Aorta (tissue), 5 donors: ENCODE results near the gene ZBTB11. TPM values are rescaled to one million over a fixed set of nuclear protein-coding genes. Genes with fewer than 3 reads are reported as not detected.
"Not testable (repeated sequence)": the region's sequence is repeated elsewhere in the genome, so short reads cannot be mapped to it uniquely, and the experiment has no call there.

Experiments used
- ATAC-seq: fragments of 200-7000 bp; cut with Tn5 transposase; one replicate; pipeline ENCODE4 v1.9.1; 2022; ENCODE audit warnings: moderate library complexity; ENCODE audit not compliant: low FRiP score
- DNase-seq, 2 donors: peaks; one replicate each; pipeline ENCODE4 v3.0.0-alpha.2; 2020
- H3K27ac ChIP-seq, 2 donors: one replicate each; pipeline ENCODE4 v1.5.1; 2013; ENCODE audit warnings: low read length in 2 of 2, mild to moderate bottlenecking in 2 of 2, moderate library complexity in 2 of 2, control low read depth in 1 of 2, inconsistent platforms in 1 of 2, low read depth in 1 of 2
- H3K27me3 ChIP-seq, 2 donors: one replicate each; pipeline ENCODE4 v1.6.1; 2013; ENCODE audit warnings: control low read depth in 1 of 2, low read length in 1 of 2, mild to moderate bottlenecking in 1 of 2, moderate library complexity in 1 of 2; ENCODE audit not compliant: insufficient read depth in 2 of 2, control insufficient read depth in 1 of 2
- H3K36me3 ChIP-seq, 2 donors: one replicate each; pipeline ENCODE4 v1.6.1; 2013; ENCODE audit warnings: control low read depth in 1 of 2, low read length in 1 of 2, mild to moderate bottlenecking in 1 of 2; ENCODE audit not compliant: insufficient read depth in 2 of 2, control insufficient read depth in 1 of 2
- H3K4me1 ChIP-seq, 2 donors: one replicate each; pipeline ENCODE4 v1.6.1; 2013; ENCODE audit warnings: low read length in 2 of 2, control low read depth in 1 of 2, mild to moderate bottlenecking in 1 of 2, moderate library complexity in 1 of 2; ENCODE audit not compliant: insufficient read depth in 2 of 2, control insufficient read depth in 1 of 2
- H3K4me3 ChIP-seq, 2 donors: one replicate each; pipeline ENCODE4 v1.5.1; 2013; ENCODE audit warnings: low read length in 2 of 2, control low read depth in 1 of 2, mild to moderate bottlenecking in 1 of 2
- H3K9me3 ChIP-seq: one replicate; pipeline ENCODE4 v1.6.1; 2013; ENCODE audit warnings: mild to moderate bottlenecking, low read length; ENCODE audit not compliant: control insufficient read depth
- WGBS, 2 donors: extraction: QIAGEN DNeasy Blood & Tissue Kit; methylation state at CpG; one replicate each; pipeline ENCODE4 v1.1.7; 2013; 5-methylcytosine and 5-hydroxymethylcytosine counted together
- intact Hi-C, 2 donors: fragments of 100-400 bp; cut with DNase I; formaldehyde crosslinking; loops; one replicate each; pipeline versions ENCODE4 v1.14.2 to v1.15.0; 2022
- polyA plus RNA-seq, 2 donors: library from polyadenylated mRNA; stranded (reverse); fragments of 200-250 nt; gene quantifications; one replicate each; pipeline ENCODE4 v1.2.3, GENCODE V29; 2013
- total RNA-seq, 2 donors: library from RNA; stranded (reverse); fragmentation: NEBNext Ultra II Directional; extraction: Animal tissue kit (Norgen Biotek cat#: 25700); gene quantifications; one replicate each; pipeline ENCODE4 v1.2.1, GENCODE V29; 2021
- donor health status: healthy with polysubstance abuse.
- donor health status: Bipolar disorder and iron deficiency.
- donor health status: DM: no; HTN: no; CAD: no.
- donor health status: DM: no; HTN: no; CAD: no.
- donor health status: DM: yes; HTN: yes; CAD: no.

The ZBTB11 gene
- total and polyA plus RNA-seq, 4 donors = 3.3 to 18.5 (median 10.5) TPM

GRCh38 chr3:101691685-101692671, 15.0 kb upstream of the ZBTB11 start:
- H3K27me3 ChIP-seq, H3K9me3 ChIP-seq, DNase-seq, H3K4me1 ChIP-seq, H3K4me3 ChIP-seq, ATAC-seq, H3K36me3 ChIP-seq, H3K27ac ChIP-seq, intact Hi-C loops: not testable (repeated sequence)
- WGBS, 2 donors = 69 to 72% methylated on average over 12 to 14 of the region's 15 CpGs

DNA sequence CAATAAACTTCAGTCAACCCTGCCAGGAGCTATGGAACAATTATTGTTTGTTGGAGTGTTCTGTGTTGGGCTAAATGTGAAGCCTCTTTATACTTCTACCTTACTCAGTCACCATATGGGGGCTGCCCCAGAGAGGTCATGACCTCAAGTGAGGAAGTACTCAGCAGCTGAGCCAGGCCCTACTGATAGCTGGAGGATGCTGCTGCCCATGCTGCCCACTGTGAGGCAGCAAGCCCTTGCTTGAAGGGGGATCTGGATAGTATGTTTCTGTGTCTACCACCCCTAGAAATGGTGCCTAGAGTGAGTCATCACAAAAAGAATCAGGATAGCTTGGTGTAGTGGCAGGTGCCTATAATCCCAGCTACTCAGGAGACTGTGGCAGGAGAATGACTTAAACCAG, 14.0 kb upstream of the ZBTB11 start:
- ATAC-seq = no peak
- Histone ChIP-seq H3K4me3 (no peak overlapping the region), H3K27ac (no peak overlapping the region), H3K4me1 (no peaks in the 10 kb centered on the region), H3K36me3 (no peaks in the 10 kb centered on the region), H3K27me3 (no peaks in the 10 kb centered on the region), H3K9me3 (no peaks in the 10 kb centered on the region)
- intact Hi-C loops = no loop called here
- no peak for DNase-seq

- no peak for DNase-seq
- intact Hi-C loops = no loop called here
- 77 to 84% methylated on average over 2 of the region's 2 CpGs for WGBS, 2 donors
- Histone ChIP-seq H3K4me1 (peaks cover 0 to 2% of the 10 kb centered on the region in 2 donors), H3K27ac (no peak overlapping the region), H3K9me3 (no peaks in the 10 kb centered on the region), H3K36me3 (peaks cover 0 to 3% of the 10 kb centered on the region in 2 donors), H3K27me3 (no peaks in the 10 kb centered on the region), H3K4me3 (no peak overlapping the region)
- no peak for ATAC-seq
Observed at GRCh38 chr3:101689286-101689685, 12.4 kb upstream of the ZBTB11 start.

DNA sequence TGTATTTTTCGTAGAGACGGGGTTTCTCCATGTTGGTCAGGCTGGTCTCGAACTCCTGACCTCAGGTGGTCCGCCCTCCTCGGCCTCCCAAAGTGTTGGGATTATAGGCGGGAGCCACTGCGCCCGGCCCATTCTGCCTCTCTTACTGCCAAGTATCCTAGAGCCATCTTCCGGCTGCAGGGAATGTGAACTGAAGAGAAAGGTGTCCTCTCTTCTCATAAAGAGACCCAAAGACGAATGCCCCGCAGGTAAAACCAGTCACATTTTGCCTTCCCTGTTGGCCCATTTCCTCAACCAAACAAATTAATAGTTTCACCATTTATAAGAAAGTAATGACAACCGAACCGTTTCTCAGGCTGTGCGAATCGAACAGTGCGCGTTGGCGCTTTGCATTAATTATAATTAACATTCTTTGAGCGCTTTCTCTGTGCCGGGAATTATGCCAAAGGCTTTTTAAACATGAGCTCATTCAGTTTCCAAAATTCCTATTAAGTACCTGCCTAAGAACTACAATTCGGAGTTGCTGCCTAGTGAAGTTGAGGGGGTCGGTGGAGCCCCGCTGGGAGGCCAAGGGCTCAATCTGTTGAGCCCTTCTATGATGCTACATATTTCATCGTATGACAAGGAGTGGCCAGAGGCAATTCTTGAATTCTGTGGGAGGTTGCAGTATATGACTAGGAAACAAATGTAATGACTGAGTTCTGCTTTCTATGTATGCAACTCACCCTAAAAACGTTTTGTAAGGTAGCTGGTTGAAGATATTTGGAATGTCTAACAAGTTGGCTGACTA, 10.4 kb upstream of the ZBTB11 start:
- 31 to 46% methylated on average over 25 of the region's 25 CpGs for WGBS, 2 donors
- peak overlapping the region; percentile 35 to 52 for H3K27ac ChIP-seq
- peaks cover 0 to 2% of the 10 kb centered on the region in 2 donors for H3K4me1 ChIP-seq
- intact Hi-C loops = no loop called here
- H3K27me3 ChIP-seq = no peaks in the 10 kb centered on the region
- ATAC-seq (peak; percentile 3), DNase-seq (peak in 1 of 2 donors; percentile 60)
- peak overlapping the region; percentile 25 to 50 for H3K4me3 ChIP-seq
- no peaks in the 10 kb centered on the region for H3K9me3 ChIP-seq
- H3K36me3 ChIP-seq = peaks cover 0 to 4% of the 10 kb centered on the region in 2 donors

- DNase-seq (no peak), ATAC-seq (peak; percentile 26)
- Histone ChIP-seq H3K27me3 (no peaks in the 10 kb centered on the region), H3K9me3 (no peaks in the 10 kb centered on the region), H3K36me3 (peaks cover 0 to 4% of the 10 kb centered on the region in 2 donors), H3K4me3 (peak overlapping the region; percentile 73 to 75), H3K27ac (peak overlapping the region; percentile 96), H3K4me1 (peaks cover 0 to 2% of the 10 kb centered on the region in 2 donors)
- WGBS, 2 donors = 2 to 3% methylated on average over 11 of the region's 11 CpGs
- intact Hi-C loops = loop anchor here in 1 of 2 donors (1.0 kb wide), 1 partner anchor 10 kb away; no protein-coding TSS in a partner anchor
Observed at GRCh38 chr3:101685870-101686307, 9.0 kb upstream of the ZBTB11 start.

DNA sequence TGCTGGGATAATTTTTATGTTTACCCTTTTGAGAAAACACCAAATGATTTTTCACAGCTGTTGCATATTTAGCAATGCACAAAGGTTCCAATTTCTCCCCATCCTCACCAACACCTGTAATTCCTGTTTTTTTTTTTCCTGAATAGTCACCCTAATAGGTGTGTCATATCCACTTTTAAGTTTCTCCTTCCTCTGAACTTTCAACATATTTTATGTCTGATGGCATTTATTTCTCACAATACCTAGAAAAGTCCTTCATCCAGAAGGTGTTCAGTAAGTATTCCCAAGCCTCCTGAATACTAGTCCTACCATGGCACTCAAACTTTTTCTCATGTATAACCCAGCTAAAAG, 8.1 kb upstream of the ZBTB11 start:
- H3K9me3 ChIP-seq = no peaks in the 10 kb centered on the region
- ATAC-seq = no peak
- H3K27me3 ChIP-seq = no peaks in the 10 kb centered on the region
- peaks cover 0 to 2% of the 10 kb centered on the region in 2 donors for H3K4me1 ChIP-seq
- no peak for DNase-seq
- no peak overlapping the region for H3K27ac ChIP-seq
- H3K4me3 ChIP-seq = peak overlapping the region; percentile 73 to 75
- intact Hi-C loops = no loop called here
- H3K36me3 ChIP-seq = peaks cover 0 to 7% of the 10 kb centered on the region in 2 donors

GRCh38 chr3:101680466-101680865, 3.5 kb upstream of the ZBTB11 start:
- Histone ChIP-seq H3K36me3 (peaks cover 0 to 7% of the 10 kb centered on the region in 2 donors), H3K27ac (no peak overlapping the region), H3K27me3 (no peaks in the 10 kb centered on the region), H3K4me1 (peaks cover 0 to 2% of the 10 kb centered on the region in 2 donors), H3K9me3 (no peaks in the 10 kb centered on the region), H3K4me3 (no peak overlapping the region)
- no peak for DNase-seq
- ATAC-seq = no peak
- intact Hi-C loops = no loop called here
- 90% methylated on average over 4 of the region's 4 CpGs for WGBS, 2 donors

GRCh38 chr3:101678837-101679236, 1.9 kb upstream of the ZBTB11 start:
- not testable (repeated sequence) for ATAC-seq, H3K36me3 ChIP-seq, H3K27ac ChIP-seq, H3K27me3 ChIP-seq, H3K9me3 ChIP-seq, DNase-seq, H3K4me3 ChIP-seq, H3K4me1 ChIP-seq
- 60 to 100% methylated on average over 1 to 2 of the region's 2 CpGs for WGBS, 2 donors
- intact Hi-C loops = loop anchor here in 1 of 2 donors (10.0 kb wide), 1 partner anchor 104 kb away; the partner anchor contains the start of gene PCNP
